Panc1 (cell line): ENCODE measurements around the gene COL4A2. TPM values are rescaled to one million over a fixed set of nuclear protein-coding genes. Genes with fewer than 3 reads are reported as not detected.

Source experiments
- ATAC-seq: fragments of 200-7000 bp; cut with Tn5 transposase; 2 replicates; pipeline ENCODE4 v1.9.1; 2020; ENCODE audit warnings: mild to moderate bottlenecking, moderate library complexity
- BruUV-seq: library from RNA; stranded (reverse); fragments of 400-500 nt; replicated peaks from 2 replicates; lab custom pipeline; 2021; lab: Mats Ljungman, UMichigan
- CTCF ChIA-PET: fragments of 300-600 bp; sonication (Branson Sonifier 250); formaldehyde crosslinking; loops from one replicate; lab custom pipeline; 2022; ENCODE audit warnings: antibody characterized with exemption; lab: Charles Lee
- POLR2A ChIA-PET: fragments of 300-600 bp; sonication (Branson Sonifier 250); formaldehyde crosslinking; loops from one replicate; lab custom pipeline; 2022; ENCODE audit warnings: antibody characterized with exemption; lab: Charles Lee
- DNase-seq: peaks from one replicate; pipeline ENCODE4 v3.0.0-alpha.2; 2010; ENCODE audit warnings: low read depth, low spot score
- H3K27ac ChIP-seq: 2 replicates; pipeline ENCODE4 v1.5.1; 2011; ENCODE audit warnings: mild to moderate bottlenecking, low read length, inconsistent platforms
- H3K27me3 ChIP-seq: fragments of 200-500 bp; sonication (Bioruptor generic); 2 replicates; pipeline ENCODE4 v1.6.0; 2014; ENCODE audit warnings: low read length, inconsistent platforms; ENCODE audit not compliant: control insufficient read depth, insufficient read depth
- H3K36me3 ChIP-seq: fragments of 200-500 bp; sonication (Bioruptor generic); 2 replicates; pipeline ENCODE4 v1.5.1; 2014; ENCODE audit warnings: inconsistent platforms, mild to moderate bottlenecking, low read length, moderate library complexity; ENCODE audit not compliant: control insufficient read depth, insufficient read depth
- H3K4me1 ChIP-seq: 2 replicates; pipeline ENCODE4 v1.5.1; 2011; ENCODE audit warnings: inconsistent platforms, mild to moderate bottlenecking, low read length, moderate library complexity; ENCODE audit not compliant: control insufficient read depth, insufficient read depth
- H3K4me3 ChIP-seq, 2 experiments: 2 replicates each; pipeline ENCODE4 v1.5.1; 2011 to 2012; ENCODE audit warnings: low read depth in 2 of 2, low read length in 2 of 2, mild to moderate bottlenecking in 2 of 2, inconsistent platforms in 1 of 2, moderate library complexity in 1 of 2
- H3K9me3 ChIP-seq: fragments of 200-500 bp; sonication (Bioruptor generic); 2 replicates; pipeline ENCODE4 v1.5.1; 2014; ENCODE audit warnings: low read depth, mild to moderate bottlenecking, inconsistent platforms, low read length, moderate library complexity; ENCODE audit not compliant: control insufficient read depth, insufficient read depth
- POLR2AphosphoS5 ChIP-seq: IDR thresholded peaks from 2 replicates; pipeline ENCODE4 v1.6.1; 2012; ENCODE audit warnings: mild to moderate bottlenecking, low read depth, low read length, moderate library complexity
- SIN3A ChIP-seq: IDR thresholded peaks from 2 replicates; pipeline ENCODE4 v1.6.1; 2012; ENCODE audit warnings: low read depth, mild to moderate bottlenecking, low read length, moderate library complexity, borderline replicate concordance; ENCODE audit not compliant: insufficient read depth
- TCF7L2 ChIP-seq: IDR thresholded peaks from 2 replicates; pipeline ENCODE4 v1.6.1; 2011; ENCODE audit warnings: mild to moderate bottlenecking, low read depth, low read length, inconsistent platforms
- in situ Hi-C: cut with HindIII; loops from 2 replicates; pipeline ENCODE4 v1.10.0; 2016; ENCODE audit warnings: low sequenced_read_pairs, low pct_unique_long_range_greater_than_20kb
- intact Hi-C: fragments of 100-400 bp; cut with micrococcal nuclease; formaldehyde crosslinking; loops from one replicate; pipeline ENCODE4 v1.10.0; 2022; ENCODE audit not compliant: unreplicated experiment
- total RNA-seq: library from RNA; stranded (reverse); gene quantifications from one replicate; pipeline ENCODE4 v1.2.1, GENCODE V29; 2021; ENCODE audit not compliant: unreplicated experiment
- TF ChIP-seq, protein P1 (sequence below): fragments of 450-650 bp; IDR thresholded peaks from 2 replicates; pipeline ENCODE4 v1.5.1; 2017; ENCODE audit warnings: mild to moderate bottlenecking
- TF ChIP-seq, protein P2 (sequence below), 2 experiments: IDR thresholded peaks; 2 replicates each; pipeline ENCODE4 v1.6.1; 2011 to 2012; ENCODE audit warnings: low read depth in 2 of 2, control low read depth in 1 of 2, low read length in 1 of 2, mild to moderate bottlenecking in 1 of 2, moderate library complexity in 1 of 2; ENCODE audit not compliant: insufficient read depth in 1 of 2

Gene COL4A2
- total RNA-seq, 1 experiment from 2014 or later: 3.0 TPM

DNA sequence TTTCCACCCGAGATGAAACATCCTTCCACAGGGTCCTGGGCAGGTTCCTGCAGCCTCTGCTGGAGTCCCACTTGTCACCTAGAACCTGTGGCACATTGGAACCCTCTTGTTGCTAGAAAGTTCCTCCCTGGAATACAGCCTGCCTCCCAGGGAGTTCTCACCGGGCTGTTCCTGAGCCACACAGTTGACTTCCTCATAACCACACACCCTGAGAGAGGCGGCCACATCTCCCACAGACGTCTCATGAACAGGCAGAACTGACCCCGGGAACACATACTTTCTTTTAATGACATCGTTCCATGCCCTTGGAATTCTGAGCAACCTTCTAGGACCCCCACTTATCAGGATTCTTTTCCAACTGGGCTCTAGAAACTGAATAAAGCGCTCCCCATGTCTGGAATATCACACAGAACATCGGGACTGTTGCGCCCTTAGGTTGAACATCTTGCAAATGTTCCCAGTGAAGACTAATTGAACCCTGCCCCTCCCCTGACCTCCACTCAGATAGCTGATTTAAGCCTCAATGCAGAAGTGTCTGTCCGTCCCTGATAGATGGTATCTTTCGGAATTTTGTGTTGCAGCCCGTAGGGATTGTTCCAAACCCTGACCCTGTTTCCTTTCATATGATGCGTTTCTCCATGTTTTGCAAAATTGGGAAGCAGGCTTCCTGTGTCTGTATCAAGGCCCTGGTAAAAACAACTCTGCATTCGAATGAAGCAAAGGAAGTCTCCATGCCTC lies 163.4 kb downstream of the COL4A2 start:
- intact Hi-C loops: no loop called here
- H3K36me3 ChIP-seq: no peaks in the 10 kb centered on the region
- TF ChIP-seq SIN3A (no peak), TCF7L2 (no peak), POLR2AphosphoS5 (no peak)
- TF ChIP-seq, protein P1, sequence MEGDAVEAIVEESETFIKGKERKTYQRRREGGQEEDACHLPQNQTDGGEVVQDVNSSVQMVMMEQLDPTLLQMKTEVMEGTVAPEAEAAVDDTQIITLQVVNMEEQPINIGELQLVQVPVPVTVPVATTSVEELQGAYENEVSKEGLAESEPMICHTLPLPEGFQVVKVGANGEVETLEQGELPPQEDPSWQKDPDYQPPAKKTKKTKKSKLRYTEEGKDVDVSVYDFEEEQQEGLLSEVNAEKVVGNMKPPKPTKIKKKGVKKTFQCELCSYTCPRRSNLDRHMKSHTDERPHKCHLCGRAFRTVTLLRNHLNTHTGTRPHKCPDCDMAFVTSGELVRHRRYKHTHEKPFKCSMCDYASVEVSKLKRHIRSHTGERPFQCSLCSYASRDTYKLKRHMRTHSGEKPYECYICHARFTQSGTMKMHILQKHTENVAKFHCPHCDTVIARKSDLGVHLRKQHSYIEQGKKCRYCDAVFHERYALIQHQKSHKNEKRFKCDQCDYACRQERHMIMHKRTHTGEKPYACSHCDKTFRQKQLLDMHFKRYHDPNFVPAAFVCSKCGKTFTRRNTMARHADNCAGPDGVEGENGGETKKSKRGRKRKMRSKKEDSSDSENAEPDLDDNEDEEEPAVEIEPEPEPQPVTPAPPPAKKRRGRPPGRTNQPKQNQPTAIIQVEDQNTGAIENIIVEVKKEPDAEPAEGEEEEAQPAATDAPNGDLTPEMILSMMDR: no peak
- TF ChIP-seq, protein P2, sequence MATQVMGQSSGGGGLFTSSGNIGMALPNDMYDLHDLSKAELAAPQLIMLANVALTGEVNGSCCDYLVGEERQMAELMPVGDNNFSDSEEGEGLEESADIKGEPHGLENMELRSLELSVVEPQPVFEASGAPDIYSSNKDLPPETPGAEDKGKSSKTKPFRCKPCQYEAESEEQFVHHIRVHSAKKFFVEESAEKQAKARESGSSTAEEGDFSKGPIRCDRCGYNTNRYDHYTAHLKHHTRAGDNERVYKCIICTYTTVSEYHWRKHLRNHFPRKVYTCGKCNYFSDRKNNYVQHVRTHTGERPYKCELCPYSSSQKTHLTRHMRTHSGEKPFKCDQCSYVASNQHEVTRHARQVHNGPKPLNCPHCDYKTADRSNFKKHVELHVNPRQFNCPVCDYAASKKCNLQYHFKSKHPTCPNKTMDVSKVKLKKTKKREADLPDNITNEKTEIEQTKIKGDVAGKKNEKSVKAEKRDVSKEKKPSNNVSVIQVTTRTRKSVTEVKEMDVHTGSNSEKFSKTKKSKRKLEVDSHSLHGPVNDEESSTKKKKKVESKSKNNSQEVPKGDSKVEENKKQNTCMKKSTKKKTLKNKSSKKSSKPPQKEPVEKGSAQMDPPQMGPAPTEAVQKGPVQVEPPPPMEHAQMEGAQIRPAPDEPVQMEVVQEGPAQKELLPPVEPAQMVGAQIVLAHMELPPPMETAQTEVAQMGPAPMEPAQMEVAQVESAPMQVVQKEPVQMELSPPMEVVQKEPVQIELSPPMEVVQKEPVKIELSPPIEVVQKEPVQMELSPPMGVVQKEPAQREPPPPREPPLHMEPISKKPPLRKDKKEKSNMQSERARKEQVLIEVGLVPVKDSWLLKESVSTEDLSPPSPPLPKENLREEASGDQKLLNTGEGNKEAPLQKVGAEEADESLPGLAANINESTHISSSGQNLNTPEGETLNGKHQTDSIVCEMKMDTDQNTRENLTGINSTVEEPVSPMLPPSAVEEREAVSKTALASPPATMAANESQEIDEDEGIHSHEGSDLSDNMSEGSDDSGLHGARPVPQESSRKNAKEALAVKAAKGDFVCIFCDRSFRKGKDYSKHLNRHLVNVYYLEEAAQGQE (IDR thresholded peaks at IDR 0.05; ENCODE audit: insufficient read depth in 1 of 2, low read depth in 2 of 2, low read length in 1 of 2): no peak
- ChIA-PET CTCF (no interaction called here), POLR2A (no interaction called here)
- ATAC-seq: no peak
- no peak overlapping the region for H3K27ac ChIP-seq
- BruUV-seq: no TSS peak
- no peak for DNase-seq
- in situ Hi-C loops: no loop called here
- H3K27me3 ChIP-seq: no peaks in the 10 kb centered on the region
- H3K9me3 ChIP-seq: no peaks in the 10 kb centered on the region
- no peaks in the 10 kb centered on the region for H3K4me1 ChIP-seq
- H3K4me3 ChIP-seq: no peak overlapping the region

DNA sequence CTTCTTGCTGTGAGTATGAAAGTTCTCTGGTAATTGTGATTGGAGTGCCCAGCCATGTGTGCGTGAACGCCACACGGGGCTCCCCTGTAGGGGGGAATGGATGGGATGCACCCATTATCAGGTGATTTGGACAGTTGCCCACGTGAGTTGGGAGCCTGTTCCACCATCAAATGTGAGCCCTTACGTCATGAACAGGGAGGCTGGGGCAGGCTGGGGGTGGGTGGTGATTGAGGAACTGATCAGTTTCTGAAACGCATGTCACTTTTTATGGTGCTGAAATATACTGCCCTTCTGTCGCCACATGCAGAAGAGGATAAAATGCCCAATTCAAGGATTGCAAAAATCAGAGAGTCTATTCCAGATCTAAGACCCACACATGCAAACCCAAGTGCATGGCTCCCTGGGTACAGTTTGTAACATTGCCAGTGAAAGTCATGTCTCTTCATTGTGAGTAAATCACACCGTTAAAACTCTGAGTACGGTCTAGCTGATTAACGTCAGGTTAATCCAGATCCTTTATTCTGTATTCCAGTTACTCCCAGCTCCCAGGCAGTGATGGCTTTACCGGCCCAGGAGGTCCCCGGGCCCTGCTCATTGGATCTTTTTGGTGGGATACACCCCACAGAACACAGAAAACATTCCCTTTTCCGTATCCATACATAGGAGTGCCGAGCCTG lies 164.2 kb downstream of the COL4A2 start:
- intact Hi-C loops: no loop called here
- ATAC-seq (no peak), DNase-seq (no peak)
- H3K27ac ChIP-seq: no peak overlapping the region
- no peaks in the 10 kb centered on the region for H3K27me3 ChIP-seq
- H3K4me1 ChIP-seq: no peaks in the 10 kb centered on the region
- ChIA-PET CTCF (no interaction called here), POLR2A (no interaction called here)
- H3K36me3 ChIP-seq: no peaks in the 10 kb centered on the region
- H3K4me3 ChIP-seq: no peak overlapping the region
- BruUV-seq: no TSS peak
- in situ Hi-C loops: no loop called here
- H3K9me3 ChIP-seq: no peaks in the 10 kb centered on the region
- TF ChIP-seq, protein P2 (IDR thresholded peaks at IDR 0.05; ENCODE audit: insufficient read depth in 1 of 2, low read depth in 2 of 2, low read length in 1 of 2): no peak
- TF ChIP-seq, protein P1: no peak
- TF ChIP-seq TCF7L2 (no peak), POLR2AphosphoS5 (no peak), SIN3A (no peak)
